ENCODE measurements around the gene KCNMA1.

The KCNMA1 gene

DNA sequence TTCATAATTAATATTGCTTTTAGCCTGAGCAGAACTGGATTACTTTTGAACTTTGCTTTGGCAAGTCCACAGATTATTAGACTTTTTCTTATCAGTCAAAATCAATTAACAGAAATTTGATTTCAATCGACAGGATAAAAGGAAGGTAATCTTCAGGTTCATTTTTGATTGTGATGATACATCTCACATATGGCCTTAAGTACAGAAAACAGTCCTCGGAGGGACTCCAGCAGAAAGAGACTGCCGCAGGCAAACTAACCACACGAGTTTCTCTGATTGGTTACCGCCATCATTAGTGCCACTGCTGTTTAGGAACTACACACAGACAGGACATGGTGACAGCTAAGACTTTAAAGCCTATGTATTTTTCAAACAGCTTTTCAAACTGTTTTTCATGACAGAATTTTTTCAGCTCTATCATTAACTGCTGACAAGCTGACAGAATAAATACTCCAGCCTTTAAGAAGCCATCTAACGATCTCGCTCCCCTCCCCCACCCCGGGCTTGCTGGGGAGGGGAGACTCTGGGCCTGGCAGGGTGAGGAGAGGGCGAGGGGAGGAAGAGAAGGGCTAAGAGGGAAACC is 668.2 kb downstream of the KCNMA1 start:
- H3K4me3 ChIP-seq: no peak overlapping the region
- no peak for TF ChIP-seq Cebpa-rat (IDR thresholded peaks at IDR 0.05)
- H3K9me3 ChIP-seq (replicated peaks in 1 of 11): peaks cover 0 to 3% (median 0%) of the 10 kb centered on the region in 11 experiments; a peak in 1 of 22 replicates
- H4K20me1 ChIP-seq: no peaks in the 10 kb centered on the region
- H3K27me3 ChIP-seq: no peaks in the 10 kb centered on the region
- no peak overlapping the region for H3K9ac ChIP-seq
- H3K4me2 ChIP-seq: no peak overlapping the region
- no peaks in the 10 kb centered on the region for H3K4me1 ChIP-seq
- no peak overlapping the region for H3K27ac ChIP-seq
- no peaks in the 10 kb centered on the region for H3K36me3 ChIP-seq

DNA sequence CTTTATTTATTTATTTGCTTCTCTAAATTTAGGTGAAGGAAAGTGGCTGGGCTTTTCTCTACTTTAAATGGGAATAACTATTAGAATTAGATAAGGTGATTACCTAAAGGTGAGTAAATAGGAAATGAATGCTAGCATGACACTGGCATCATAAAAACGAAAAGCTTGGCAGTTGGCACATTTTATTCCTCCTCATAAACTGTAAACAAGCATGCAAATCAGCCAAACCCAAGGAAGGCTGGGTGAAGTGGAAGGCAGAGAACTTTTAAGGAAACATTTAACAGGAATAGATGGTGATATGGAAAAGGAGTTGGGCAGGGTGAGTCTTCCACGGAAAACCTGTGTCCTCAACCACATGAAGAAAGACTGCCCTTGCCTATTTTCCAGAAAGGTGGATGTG is 669.1 kb downstream of the KCNMA1 start:
- Histone ChIP-seq H3K4me1 (no peaks in the 10 kb centered on the region), H4K20me1 (no peaks in the 10 kb centered on the region), H3K9me3 (replicated peaks in 1 of 11) (peaks cover 0 to 3% (median 0%) of the 10 kb centered on the region in 11 experiments; a peak in 1 of 22 replicates), H3K4me2 (no peak overlapping the region), H3K4me3 (no peak overlapping the region), H3K27ac (no peak overlapping the region), H3K9ac (no peak overlapping the region), H3K27me3 (no peaks in the 10 kb centered on the region), H3K36me3 (no peaks in the 10 kb centered on the region)
- no peak for TF ChIP-seq Cebpa-rat (IDR thresholded peaks at IDR 0.05)

GRCh38 chr10:76962851-76963250 is 674.8 kb downstream of the KCNMA1 start:
- no peak; a peak in 1 of 22 replicates for TF ChIP-seq Cebpa-rat (IDR thresholded peaks at IDR 0.05)
- Histone ChIP-seq H3K27ac (no peak overlapping the region), H4K20me1 (no peaks in the 10 kb centered on the region), H3K4me2 (no peak overlapping the region), H3K4me3 (no peak overlapping the region), H3K9me3 (replicated peaks in 1 of 11) (peaks cover 10 to 20% (median 15%) of the 10 kb centered on the region in 11 experiments; a peak in 20 of 22 replicates), H3K27me3 (no peaks in the 10 kb centered on the region), H3K9ac (no peak overlapping the region), H3K36me3 (no peaks in the 10 kb centered on the region; a peak in 1 of 22 replicates), H3K4me1 (peaks cover 0 to 13% (median 7%) of the 10 kb centered on the region in 10 experiments; a peak in 14 of 20 replicates)

GRCh38 chr10:76961841-76962240 is 675.8 kb downstream of the KCNMA1 start:
- peaks cover 0 to 13% (median 7%) of the 10 kb centered on the region in 10 experiments; a peak in 14 of 20 replicates for H3K4me1 ChIP-seq
- no peak overlapping the region for H3K27ac ChIP-seq
- no peak overlapping the region for H3K4me3 ChIP-seq
- H3K9ac ChIP-seq: no peak overlapping the region
- H4K20me1 ChIP-seq: no peaks in the 10 kb centered on the region
- H3K4me2 ChIP-seq: peak overlapping the region in 5 of 11 experiments; percentile 2 to 43 (median 15); a peak in 7 of 22 replicates
- no peak for TF ChIP-seq Cebpa-rat (IDR thresholded peaks at IDR 0.05)
- H3K9me3 ChIP-seq (replicated peaks in 1 of 11): peaks cover 10 to 20% (median 15%) of the 10 kb centered on the region in 11 experiments; a peak in 20 of 22 replicates
- H3K36me3 ChIP-seq: no peaks in the 10 kb centered on the region; a peak in 1 of 22 replicates
- H3K27me3 ChIP-seq: no peaks in the 10 kb centered on the region

GRCh38 chr10:76959111-76959510 is 678.5 kb downstream of the KCNMA1 start:
- H3K4me3 ChIP-seq: no peak overlapping the region
- peaks cover 10 to 20% (median 15%) of the 10 kb centered on the region in 11 experiments; a peak in 20 of 22 replicates for H3K9me3 ChIP-seq (replicated peaks in 1 of 11)
- no peaks in the 10 kb centered on the region; a peak in 1 of 22 replicates for H3K36me3 ChIP-seq
- H3K4me1 ChIP-seq: peaks cover 0 to 13% (median 7%) of the 10 kb centered on the region in 10 experiments; a peak in 14 of 20 replicates
- H4K20me1 ChIP-seq: no peaks in the 10 kb centered on the region
- no peak overlapping the region for H3K27ac ChIP-seq
- no peak for TF ChIP-seq Cebpa-rat (IDR thresholded peaks at IDR 0.05)
- H3K27me3 ChIP-seq: no peaks in the 10 kb centered on the region
- no peak overlapping the region for H3K9ac ChIP-seq
- H3K4me2 ChIP-seq: no peak overlapping the region

DNA sequence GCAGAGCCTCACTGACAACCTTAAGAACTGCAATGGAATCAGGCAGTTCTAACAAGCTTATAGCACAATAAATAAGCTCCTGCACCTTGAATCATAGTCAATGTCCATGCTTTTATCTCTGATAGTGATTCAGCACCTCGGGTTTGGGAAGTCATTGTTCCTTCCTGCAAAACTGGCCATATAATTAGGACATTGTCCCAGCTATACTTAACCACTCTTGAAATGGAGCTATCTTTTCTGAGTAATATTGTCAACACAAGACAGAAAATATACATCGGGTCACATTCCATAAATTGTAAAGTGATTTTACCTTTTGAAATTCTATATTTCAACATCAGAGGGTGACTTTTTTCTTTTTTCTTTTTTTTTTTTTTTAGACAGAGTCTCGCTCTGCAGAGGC is 682.8 kb downstream of the KCNMA1 start:
- Histone ChIP-seq H3K4me2 (no peak overlapping the region), H3K9ac (no peak overlapping the region), H3K27ac (no peak overlapping the region), H3K27me3 (no peaks in the 10 kb centered on the region), H3K36me3 (peaks cover 0 to 7% (median 0%) of the 10 kb centered on the region in 11 experiments; a peak in 1 of 22 replicates), H3K4me3 (no peak overlapping the region), H3K9me3 (replicated peaks in 1 of 11) (peaks cover 0 to 6% (median 3%) of the 10 kb centered on the region in 11 experiments; a peak in 10 of 22 replicates), H4K20me1 (no peaks in the 10 kb centered on the region; a peak in 1 of 22 replicates), H3K4me1 (no peaks in the 10 kb centered on the region)
- TF ChIP-seq Cebpa-rat (IDR thresholded peaks at IDR 0.05): no peak

- H3K36me3 ChIP-seq: peaks cover 0 to 20% (median 0%) of the 10 kb centered on the region in 11 experiments; a peak in 1 of 22 replicates
- no peak for TF ChIP-seq Cebpa-rat (IDR thresholded peaks at IDR 0.05)
- no peak overlapping the region for H3K27ac ChIP-seq
- peaks cover 0 to 12% (median 0%) of the 10 kb centered on the region in 10 experiments; a peak in 5 of 20 replicates for H3K4me1 ChIP-seq
- H3K27me3 ChIP-seq: no peaks in the 10 kb centered on the region
- H3K9ac ChIP-seq: no peak overlapping the region
- no peak overlapping the region for H3K4me2 ChIP-seq
- H4K20me1 ChIP-seq: no peaks in the 10 kb centered on the region; a peak in 1 of 22 replicates
- no peak overlapping the region for H3K4me3 ChIP-seq
- no peaks in the 10 kb centered on the region for H3K9me3 ChIP-seq (replicated peaks in 1 of 11)
Measured at GRCh38 chr10:76950354-76950753, 687.3 kb downstream of the KCNMA1 start.

DNA sequence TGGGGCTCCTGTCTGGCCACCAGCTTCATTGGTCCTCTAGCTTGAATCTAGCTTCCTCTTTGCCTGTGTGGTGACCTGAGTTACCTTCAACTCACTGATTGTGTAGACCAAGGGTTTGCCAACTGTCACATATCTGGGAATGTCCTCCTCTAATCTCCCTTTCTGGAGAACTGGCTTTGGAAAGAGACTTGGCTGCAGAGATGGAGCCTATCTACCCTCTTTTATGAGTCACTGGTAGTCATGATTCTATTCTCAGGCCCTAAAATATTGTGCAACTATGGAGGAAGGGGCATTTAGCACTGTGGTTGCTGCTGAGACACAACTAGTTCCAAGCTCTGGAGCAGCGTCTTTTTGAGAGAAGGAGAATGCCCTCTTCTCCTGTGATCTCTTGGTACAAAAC is 691.3 kb downstream of the KCNMA1 start:
- Histone ChIP-seq H3K36me3 (peaks cover 0 to 23% (median 0%) of the 10 kb centered on the region in 11 experiments; a peak in 1 of 22 replicates), H3K4me2 (peak overlapping the region in 5 of 11 experiments; percentile 1 to 54 (median 34); a peak in 7 of 22 replicates), H3K27ac (no peak overlapping the region)

DNA sequence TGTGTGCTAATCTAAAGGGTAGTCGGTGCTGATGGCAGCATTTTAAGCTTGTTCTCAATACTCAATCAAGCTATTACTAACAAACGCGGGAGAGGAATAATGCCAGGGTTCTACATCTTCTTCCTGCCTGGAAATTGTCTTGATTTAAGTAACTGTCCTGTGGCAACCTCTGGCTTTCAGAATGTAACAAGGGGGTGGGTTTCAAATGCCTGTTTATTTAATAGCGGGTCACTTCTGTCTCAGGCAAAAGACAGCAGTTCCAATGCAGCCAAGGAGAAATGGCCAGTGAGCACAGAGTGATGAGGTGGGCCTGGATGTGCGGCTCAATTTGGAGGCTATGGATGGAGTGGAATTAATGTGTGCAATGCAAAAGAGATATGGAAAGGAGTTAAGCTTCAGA is 692.4 kb downstream of the KCNMA1 start:
- Histone ChIP-seq H3K27me3 (no peaks in the 10 kb centered on the region), H4K20me1 (no peaks in the 10 kb centered on the region), H3K36me3 (peaks cover 0 to 23% (median 0%) of the 10 kb centered on the region in 11 experiments; a peak in 1 of 22 replicates)

More for the DNA sequence above, 691.3 kb downstream of the KCNMA1 start:
- no peak overlapping the region for H3K4me3 ChIP-seq
- H4K20me1 ChIP-seq: no peaks in the 10 kb centered on the region
- no peak; a peak in 1 of 22 replicates for TF ChIP-seq Cebpa-rat (IDR thresholded peaks at IDR 0.05)
- peaks cover 0 to 12% (median 6%) of the 10 kb centered on the region in 10 experiments; a peak in 8 of 20 replicates for H3K4me1 ChIP-seq
- H3K9me3 ChIP-seq (replicated peaks in 1 of 11): no peaks in the 10 kb centered on the region
- no peaks in the 10 kb centered on the region for H3K27me3 ChIP-seq
- no peak overlapping the region for H3K9ac ChIP-seq

More for the DNA sequence above, 692.4 kb downstream of the KCNMA1 start:
- Histone ChIP-seq H3K4me3 (no peak overlapping the region), H3K4me1 (peaks cover 0 to 12% (median 6%) of the 10 kb centered on the region in 10 experiments; a peak in 8 of 20 replicates), H3K9me3 (replicated peaks in 1 of 11) (no peaks in the 10 kb centered on the region), H3K4me2 (no peak overlapping the region), H3K27ac (no peak overlapping the region), H3K9ac (no peak overlapping the region)
- TF ChIP-seq Cebpa-rat (IDR thresholded peaks at IDR 0.05): no peak

Data from BLaER1 treated with 17β-estradiol and CSF1 and Interleukin-3, amounts not matched to agents 10 nM and 100 nM (cell line).